Muscle layer of colon (tissue), 2 donors: ENCODE results near the gene HYDIN.

Source experiments
- H3K27ac ChIP-seq: one replicate; pipeline ENCODE4 v1.7.0; 2013; ENCODE audit warnings: low read depth, mild to moderate bottlenecking, low read length, moderate library complexity
- H3K27me3 ChIP-seq, 2 donors: one replicate each; pipeline ENCODE4 v1.7.0; 2013; ENCODE audit warnings: low read length in 2 of 2, mild to moderate bottlenecking in 2 of 2; ENCODE audit not compliant: insufficient read depth in 2 of 2, control insufficient read depth in 1 of 2
- H3K36me3 ChIP-seq: one replicate; pipeline ENCODE4 v1.7.0; 2013; ENCODE audit warnings: mild to moderate bottlenecking, low read length; ENCODE audit not compliant: insufficient read depth
- H3K4me1 ChIP-seq: one replicate; pipeline ENCODE4 v1.7.0; 2013; ENCODE audit warnings: mild to moderate bottlenecking, low read length; ENCODE audit not compliant: insufficient read depth
- H3K4me3 ChIP-seq, 2 donors: one replicate each; pipeline ENCODE4 v1.7.0; 2013; ENCODE audit warnings: low read length in 2 of 2, low read depth in 1 of 2, mild to moderate bottlenecking in 1 of 2, moderate library complexity in 1 of 2
- H3K9ac ChIP-seq: one replicate; pipeline ENCODE4 v1.7.0; 2013; ENCODE audit warnings: low read length
- H3K9me3 ChIP-seq: one replicate; pipeline ENCODE4 v1.7.0; 2013; ENCODE audit warnings: mild to moderate bottlenecking, low read length
- donor health status: abdominal sarcoma.
- donor health status: Adenocarcinoma of cecum.

The HYDIN gene

GRCh38 chr16:71230122-71230845 is at the start of gene HYDIN:
Gene HYDIN, minus strand, starts transcription at chr16:71230722. Its CDS starts 43,827 bp downstream, at chr16:71186895.
- H3K27me3 ChIP-seq: peaks cover 11 to 13% of the 10 kb centered on the region in 2 donors
- no peak within 1 kb of the TSS for H3K9ac ChIP-seq
- no peaks in the 10 kb centered on the region for H3K4me1 ChIP-seq
- peaks cover 8% of the 10 kb centered on the region for H3K9me3 ChIP-seq
- no peaks in the 10 kb centered on the region for H3K36me3 ChIP-seq
- H3K4me3 ChIP-seq: no peak within 1 kb of the TSS
- no peak within 1 kb of the TSS for H3K27ac ChIP-seq

GRCh38 chr16:71276589-71277334 is 46.2 kb upstream of the HYDIN start:
- H3K27me3 ChIP-seq: no peaks in the 10 kb centered on the region
- no peaks in the 10 kb centered on the region for H3K4me1 ChIP-seq
- no peak overlapping the region for H3K4me3 ChIP-seq
- H3K9ac ChIP-seq: no peak overlapping the region
- H3K27ac ChIP-seq: no peak overlapping the region
- no peaks in the 10 kb centered on the region for H3K36me3 ChIP-seq
- H3K9me3 ChIP-seq: no peaks in the 10 kb centered on the region

GRCh38 chr16:71273384-71273783 is 42.9 kb upstream of the HYDIN start:
- H3K27me3 ChIP-seq: no peaks in the 10 kb centered on the region
- H3K4me3 ChIP-seq: no peak overlapping the region
- no peak overlapping the region for H3K27ac ChIP-seq
- H3K9ac ChIP-seq: no peak overlapping the region
- H3K36me3 ChIP-seq: no peaks in the 10 kb centered on the region
- no peaks in the 10 kb centered on the region for H3K4me1 ChIP-seq
- no peaks in the 10 kb centered on the region for H3K9me3 ChIP-seq

GRCh38 chr16:71264299-71264698 is 33.8 kb upstream of the HYDIN start:
- no peaks in the 10 kb centered on the region for H3K27me3 ChIP-seq
- no peak overlapping the region for H3K4me3 ChIP-seq
- no peak overlapping the region for H3K9ac ChIP-seq
- no peaks in the 10 kb centered on the region for H3K9me3 ChIP-seq
- no peaks in the 10 kb centered on the region for H3K4me1 ChIP-seq
- H3K27ac ChIP-seq: no peak overlapping the region
- H3K36me3 ChIP-seq: no peaks in the 10 kb centered on the region

DNA sequence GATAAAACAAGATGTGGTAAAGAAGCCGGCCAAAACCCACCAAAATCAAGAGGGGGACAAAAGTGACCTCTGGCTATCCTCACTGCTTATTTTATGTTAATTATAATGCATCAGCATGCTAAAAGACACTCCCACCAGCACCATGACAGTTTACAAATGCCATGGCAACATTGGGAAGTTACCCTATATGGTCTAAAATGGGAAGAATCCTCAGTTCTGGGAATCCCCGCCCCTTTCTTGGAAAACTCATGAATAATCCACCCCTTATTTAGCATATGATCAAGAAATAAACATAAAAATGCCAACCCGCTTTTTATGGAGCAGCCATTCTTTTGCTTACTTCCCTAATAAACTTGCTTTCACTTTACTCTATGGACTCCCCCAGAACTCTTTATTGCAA is 33.1 kb upstream of the HYDIN start:
- Histone ChIP-seq H3K4me3 (no peak overlapping the region), H3K4me1 (no peaks in the 10 kb centered on the region), H3K27ac (no peak overlapping the region), H3K27me3 (no peaks in the 10 kb centered on the region), H3K36me3 (no peaks in the 10 kb centered on the region), H3K9me3 (no peaks in the 10 kb centered on the region), H3K9ac (no peak overlapping the region)

DNA sequence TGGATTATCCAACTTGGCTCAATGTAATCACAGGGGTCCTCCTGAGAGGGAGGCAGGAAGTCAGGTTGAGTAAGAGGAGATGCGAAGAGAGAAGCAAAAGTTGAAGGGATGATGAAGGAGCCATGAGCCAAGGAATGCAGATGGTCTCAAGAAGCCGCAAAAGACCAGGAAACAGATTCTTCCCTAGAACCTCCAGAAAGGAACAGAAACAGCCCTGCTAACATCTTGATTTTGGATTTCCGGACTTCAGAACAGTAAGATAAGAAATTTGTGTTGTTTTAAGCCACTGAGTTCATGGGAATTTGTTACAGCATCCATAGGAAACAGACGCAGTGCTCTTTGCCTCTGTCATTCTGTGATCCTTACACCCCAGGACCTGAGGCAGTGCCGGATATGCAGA is 31.9 kb upstream of the HYDIN start:
- no peaks in the 10 kb centered on the region for H3K36me3 ChIP-seq
- no peak overlapping the region for H3K9ac ChIP-seq
- no peaks in the 10 kb centered on the region for H3K27me3 ChIP-seq
- no peaks in the 10 kb centered on the region for H3K4me1 ChIP-seq
- no peaks in the 10 kb centered on the region for H3K9me3 ChIP-seq
- H3K27ac ChIP-seq: no peak overlapping the region
- H3K4me3 ChIP-seq: no peak overlapping the region

GRCh38 chr16:71260995-71261394 is 30.5 kb upstream of the HYDIN start:
- Histone ChIP-seq H3K4me3 (no peak overlapping the region), H3K9me3 (no peaks in the 10 kb centered on the region), H3K27ac (no peak overlapping the region), H3K9ac (no peak overlapping the region), H3K36me3 (no peaks in the 10 kb centered on the region), H3K4me1 (no peaks in the 10 kb centered on the region), H3K27me3 (no peaks in the 10 kb centered on the region)

GRCh38 chr16:71259086-71259485 is 28.6 kb upstream of the HYDIN start:
- Histone ChIP-seq H3K9ac (no peak overlapping the region), H3K36me3 (no peaks in the 10 kb centered on the region), H3K27ac (no peak overlapping the region), H3K27me3 (no peaks in the 10 kb centered on the region), H3K9me3 (no peaks in the 10 kb centered on the region), H3K4me3 (no peak overlapping the region), H3K4me1 (no peaks in the 10 kb centered on the region)

DNA sequence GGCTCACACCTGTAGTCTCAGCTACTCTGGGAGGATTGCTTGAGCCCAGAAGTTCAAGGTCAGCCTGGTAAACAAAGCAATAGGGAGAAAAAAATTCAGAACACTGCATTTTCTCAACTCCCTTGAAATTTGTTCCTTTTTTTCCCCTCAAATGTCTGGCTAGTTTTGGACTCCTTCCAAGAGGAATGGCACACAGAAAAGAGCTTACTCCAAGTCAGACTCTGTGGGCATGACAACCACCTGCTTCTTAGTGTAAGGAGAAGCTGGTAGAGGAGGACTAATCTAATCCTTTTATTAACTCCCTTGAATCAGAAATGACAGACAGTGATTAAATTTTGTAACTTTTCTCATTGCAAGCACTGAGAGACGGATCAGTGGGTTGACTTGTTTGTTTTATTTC is 27.9 kb upstream of the HYDIN start:
- no peaks in the 10 kb centered on the region for H3K27me3 ChIP-seq
- H3K4me3 ChIP-seq: no peak overlapping the region

GRCh38 chr16:71257768-71258167 is 27.2 kb upstream of the HYDIN start:
- Histone ChIP-seq H3K36me3 (no peaks in the 10 kb centered on the region), H3K27ac (no peak overlapping the region), H3K4me3 (no peak overlapping the region), H3K9ac (no peak overlapping the region), H3K4me1 (no peaks in the 10 kb centered on the region), H3K27me3 (no peaks in the 10 kb centered on the region), H3K9me3 (no peaks in the 10 kb centered on the region)

More for the DNA sequence above, 27.9 kb upstream of the HYDIN start:
- H3K36me3 ChIP-seq: no peaks in the 10 kb centered on the region
- H3K27ac ChIP-seq: no peak overlapping the region
- H3K4me1 ChIP-seq: no peaks in the 10 kb centered on the region
- H3K9ac ChIP-seq: no peak overlapping the region
- H3K9me3 ChIP-seq: no peaks in the 10 kb centered on the region

DNA sequence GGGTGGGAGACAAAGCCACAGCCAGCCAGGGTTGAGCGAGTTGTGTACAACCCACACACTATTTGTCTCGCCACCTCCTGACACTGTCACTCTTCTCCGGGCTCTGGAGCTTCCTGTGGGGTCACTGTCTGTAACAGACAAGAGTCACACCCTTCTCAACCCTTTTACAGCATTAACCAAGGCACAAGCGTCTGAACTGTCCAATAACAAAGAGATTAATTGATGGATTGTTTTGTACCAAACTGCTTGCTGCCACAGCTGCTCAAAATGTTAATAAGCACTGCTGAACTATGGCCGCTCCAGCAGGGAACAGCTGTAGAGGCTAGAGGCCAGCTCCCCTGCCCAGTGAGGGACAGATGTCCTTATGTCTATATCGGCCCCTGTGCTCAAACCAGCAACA is 25.2 kb upstream of the HYDIN start:
- Histone ChIP-seq H3K9me3 (no peaks in the 10 kb centered on the region), H3K36me3 (no peaks in the 10 kb centered on the region), H3K4me1 (no peaks in the 10 kb centered on the region), H3K27me3 (no peaks in the 10 kb centered on the region), H3K4me3 (no peak overlapping the region), H3K9ac (no peak overlapping the region), H3K27ac (no peak overlapping the region)
